Measurements from ENCODE around the gene CAPZB. TPM values are rescaled to one million over a fixed set of nuclear protein-coding genes. Genes with fewer than 3 reads are reported as not detected.

CAPZB gene
- total and polyA plus RNA-seq, 11 donors, result 77.8 to 348 (median 237) TPM

GRCh38 chr1:19432943-19433718, 52.2 kb downstream of the CAPZB start:
- no peak overlapping the region for H3K4me3 ChIP-seq
- H3K4me1 ChIP-seq, result peaks cover 38 to 98% (median 87%) of the 10 kb centered on the region in 12 donors
- no peaks in the 10 kb centered on the region for H3K27me3 ChIP-seq
- no peak for DNase-seq
- intact Hi-C loops (cut with DNase I), result loop anchor here in 2 of 10 donors (5.0 to 10.0 kb wide), 2 partner anchors 36 to 52 kb away; partner anchors contain the start of gene CAPZB (in 1 of the 2)
- H3K36me3 ChIP-seq, result peaks cover 0 to 25% (median 0%) of the 10 kb centered on the region in 9 donors
- H3K9me3 ChIP-seq, result no peaks in the 10 kb centered on the region
- 57 to 67% (median 65%) methylated on average over 15 of the region's 15 CpGs for WGBS, 4 donors
- H3K27ac ChIP-seq, result peak overlapping the region in 11 of 12 donors; percentile 0 to 97 (median 82)
- TF ChIP-seq CTCF (IDR thresholded peaks at IDR 0.05), result no peak
- TF ChIP-seq POLR2A (IDR thresholded peaks at IDR 0.05), result no peak
- ATAC-seq, result no peak

GRCh38 chr1:19430121-19431068, 54.9 kb downstream of the CAPZB start:
- intact Hi-C loops (cut with DNase I), result loop anchor here in 2 of 10 donors (5.0 to 10.0 kb wide), 2 partner anchors 33 to 54 kb away; partner anchors contain the start of gene CAPZB (in 1 of the 2)
- DNase-seq (no peak), ATAC-seq (peak; percentile 14 to 76 (median 73))
- TF ChIP-seq POLR2A (IDR thresholded peaks at IDR 0.05), result no peak
- TF ChIP-seq CTCF (IDR thresholded peaks at IDR 0.05), result no peak
- H3K27ac ChIP-seq, result peak overlapping the region in 11 of 12 donors; percentile 22 to 89 (median 58)
- 65 to 72% (median 69%) methylated on average over 16 of the region's 16 CpGs for WGBS, 4 donors
- peaks cover 0 to 16% (median 0%) of the 10 kb centered on the region in 9 donors for H3K36me3 ChIP-seq
- no peaks in the 10 kb centered on the region for H3K9me3 ChIP-seq
- H3K27me3 ChIP-seq, result no peaks in the 10 kb centered on the region
- no peak overlapping the region for H3K4me3 ChIP-seq
- peaks cover 17 to 98% (median 87%) of the 10 kb centered on the region in 12 donors for H3K4me1 ChIP-seq

GRCh38 chr1:19429611-19430010, 55.7 kb downstream of the CAPZB start:
- peaks cover 16 to 98% (median 87%) of the 10 kb centered on the region in 12 donors for H3K4me1 ChIP-seq
- H3K9me3 ChIP-seq, result no peaks in the 10 kb centered on the region
- DNase-seq, result no peak
- H3K27me3 ChIP-seq, result no peaks in the 10 kb centered on the region
- intact Hi-C loops (cut with DNase I), result loop anchor here in 2 of 10 donors (5.0 to 10.0 kb wide), 2 partner anchors 32 to 55 kb away; partner anchors contain the start of gene CAPZB (in 1 of the 2)
- ATAC-seq, result peak in 3 of 4 donors; percentile 13 to 42 (median 35)
- H3K4me3 ChIP-seq, result no peak overlapping the region
- H3K36me3 ChIP-seq, result peaks cover 0 to 16% (median 0%) of the 10 kb centered on the region in 9 donors
- TF ChIP-seq POLR2A (IDR thresholded peaks at IDR 0.05) (no peak), CTCF (IDR thresholded peaks at IDR 0.05) (no peak)
- H3K27ac ChIP-seq, result peak overlapping the region in 10 of 12 donors; percentile 36 to 89 (median 60)
- 32 to 60% (median 51%) methylated on average over 4 of the region's 4 CpGs for WGBS, 4 donors
